Adrenal gland (tissue), 5 donors: ENCODE data around the gene SLC43A3.

Source experiments
- POLR2A ChIP-seq, 2 donors: fragments of 450-650 bp; IDR thresholded peaks; one replicate each; pipeline ENCODE4 v1.6.1; 2017; ENCODE audit warnings: antibody characterized with exemption in 2 of 2, mild to moderate bottlenecking in 2 of 2, moderate library complexity in 1 of 2
- TF ChIP-seq, protein P1 (sequence below), 6 experiments: fragments of 450-650 bp in 4 of 6; fragments of 200-600 bp in 2 of 6; sonication (generic) in 1 of 6; IDR thresholded peaks; 1 replicate in 5 of 6; 2 replicates in 1 of 6; pipeline versions ENCODE4 v1.5.1 to v1.8.0; 2016 to 2021; ENCODE audit warnings: antibody characterized with exemption in 6 of 6, mild to moderate bottlenecking in 2 of 6, moderate library complexity in 1 of 6
- donor health status: DM: no; HTN: no; CAD: no.

DNA sequence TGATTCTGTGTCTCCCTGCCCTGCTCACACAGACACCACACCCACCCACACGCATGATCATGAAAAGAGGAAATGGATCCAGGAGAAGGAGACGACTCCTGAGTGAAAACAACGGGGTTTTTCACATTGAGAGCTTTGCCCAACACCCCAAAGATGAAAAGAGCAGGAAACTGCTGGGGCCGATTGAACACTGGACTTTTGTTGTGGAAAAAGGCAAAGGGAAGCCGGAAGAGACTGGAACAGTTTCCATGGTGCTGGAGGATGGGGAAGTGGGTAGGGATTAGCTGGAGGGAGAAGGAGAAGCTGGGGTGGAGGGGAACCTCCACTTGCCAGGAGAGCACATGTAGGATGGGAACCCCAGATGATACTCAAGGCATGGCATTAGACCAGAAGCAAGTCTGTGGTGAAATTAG lies 5.2 kb upstream of the SLC43A3 start:
- TF ChIP-seq, protein P1, sequence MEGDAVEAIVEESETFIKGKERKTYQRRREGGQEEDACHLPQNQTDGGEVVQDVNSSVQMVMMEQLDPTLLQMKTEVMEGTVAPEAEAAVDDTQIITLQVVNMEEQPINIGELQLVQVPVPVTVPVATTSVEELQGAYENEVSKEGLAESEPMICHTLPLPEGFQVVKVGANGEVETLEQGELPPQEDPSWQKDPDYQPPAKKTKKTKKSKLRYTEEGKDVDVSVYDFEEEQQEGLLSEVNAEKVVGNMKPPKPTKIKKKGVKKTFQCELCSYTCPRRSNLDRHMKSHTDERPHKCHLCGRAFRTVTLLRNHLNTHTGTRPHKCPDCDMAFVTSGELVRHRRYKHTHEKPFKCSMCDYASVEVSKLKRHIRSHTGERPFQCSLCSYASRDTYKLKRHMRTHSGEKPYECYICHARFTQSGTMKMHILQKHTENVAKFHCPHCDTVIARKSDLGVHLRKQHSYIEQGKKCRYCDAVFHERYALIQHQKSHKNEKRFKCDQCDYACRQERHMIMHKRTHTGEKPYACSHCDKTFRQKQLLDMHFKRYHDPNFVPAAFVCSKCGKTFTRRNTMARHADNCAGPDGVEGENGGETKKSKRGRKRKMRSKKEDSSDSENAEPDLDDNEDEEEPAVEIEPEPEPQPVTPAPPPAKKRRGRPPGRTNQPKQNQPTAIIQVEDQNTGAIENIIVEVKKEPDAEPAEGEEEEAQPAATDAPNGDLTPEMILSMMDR (IDR thresholded peaks at IDR 0.05) = no peak
- no peak for TF ChIP-seq POLR2A (IDR thresholded peaks at IDR 0.05)
